ENCODE results near the gene ANKS1A.

Gene ANKS1A

DNA sequence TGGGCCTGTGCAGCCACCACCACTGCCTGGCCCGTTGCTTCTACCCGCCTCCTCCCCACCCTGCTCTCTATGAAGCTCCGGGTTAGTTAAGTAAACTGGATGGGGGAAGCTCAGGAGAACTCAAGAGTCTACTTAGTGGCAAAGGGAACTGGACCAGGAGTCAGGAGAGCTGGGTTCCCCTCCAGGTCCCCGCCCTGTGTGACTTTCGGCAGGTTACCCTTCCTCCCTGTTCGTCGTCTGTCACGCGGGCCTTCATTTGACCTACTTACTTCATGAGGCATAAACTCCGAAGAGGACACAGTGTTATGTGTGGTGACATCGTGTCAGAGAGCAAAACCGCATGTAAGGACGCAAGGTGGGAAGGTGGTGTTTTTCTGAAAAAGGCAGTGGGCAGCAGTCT, 176.8 kb downstream of the ANKS1A start:
- Histone ChIP-seq H3K4me2 (ENCODE audit: low read length) (no peak overlapping the region), H3K27ac (ENCODE audit: low read depth, low read length) (no peak overlapping the region), H3K4me3 (ENCODE audit: low read length) (no peak overlapping the region), H3K79me2 (ENCODE audit: control insufficient read depth, low read length) (no peaks in the 10 kb centered on the region), H3K4me1 (ENCODE audit: control insufficient read depth, low read length) (no peaks in the 10 kb centered on the region), H4K20me1 (ENCODE audit: control insufficient read depth, insufficient read depth, low read depth, low read length) (no peaks in the 10 kb centered on the region), H3K27me3 (ENCODE audit: control insufficient read depth, low read length) (no peaks in the 10 kb centered on the region), H3K9me2 (replicated peaks; ENCODE audit: control insufficient read depth, low read length) (no peaks in the 10 kb centered on the region), H3K36me3 (ENCODE audit: control insufficient read depth, low read length) (no peaks in the 10 kb centered on the region), H3F3A (ENCODE audit: control insufficient read depth, insufficient read depth) (no peaks in the 10 kb centered on the region), H3K9me3 (ENCODE audit: control insufficient read depth, insufficient read depth, low read length) (no peaks in the 10 kb centered on the region)
- TF ChIP-seq CTCF (IDR thresholded peaks at IDR 0.05; ENCODE audit: low read depth, low read length, poor library complexity, severe bottlenecking), result no peak
- TF ChIP-seq EZH2phosphoT487 (IDR thresholded peaks at IDR 0.05; ENCODE audit: borderline replicate concordance, low read length), result no peak

- no peaks in the 10 kb centered on the region for H3K9me2 ChIP-seq (replicated peaks; ENCODE audit: control insufficient read depth, low read length)
- H3K27me3 ChIP-seq (ENCODE audit: control insufficient read depth, low read length), result no peaks in the 10 kb centered on the region
- no peaks in the 10 kb centered on the region for H3K36me3 ChIP-seq (ENCODE audit: control insufficient read depth, low read length)
- no peaks in the 10 kb centered on the region for H3K9me3 ChIP-seq (ENCODE audit: control insufficient read depth, insufficient read depth, low read length)
- no peak for TF ChIP-seq EZH2phosphoT487 (IDR thresholded peaks at IDR 0.05; ENCODE audit: borderline replicate concordance, low read length)
- no peak for TF ChIP-seq CTCF (IDR thresholded peaks at IDR 0.05; ENCODE audit: low read depth, low read length, poor library complexity, severe bottlenecking)
- no peak overlapping the region for H3K4me3 ChIP-seq (ENCODE audit: low read length)
- no peaks in the 10 kb centered on the region for H3F3A ChIP-seq (ENCODE audit: control insufficient read depth, insufficient read depth)
- H3K27ac ChIP-seq (ENCODE audit: low read depth, low read length), result no peak overlapping the region
- H3K79me2 ChIP-seq (ENCODE audit: control insufficient read depth, low read length), result no peaks in the 10 kb centered on the region
- H4K20me1 ChIP-seq (ENCODE audit: control insufficient read depth, insufficient read depth, low read depth, low read length), result no peaks in the 10 kb centered on the region
- H3K4me2 ChIP-seq (ENCODE audit: low read length), result no peak overlapping the region
- H3K4me1 ChIP-seq (ENCODE audit: control insufficient read depth, low read length), result no peaks in the 10 kb centered on the region
Measured at GRCh38 chr6:35067234-35067633, 178.2 kb downstream of the ANKS1A start.

DNA sequence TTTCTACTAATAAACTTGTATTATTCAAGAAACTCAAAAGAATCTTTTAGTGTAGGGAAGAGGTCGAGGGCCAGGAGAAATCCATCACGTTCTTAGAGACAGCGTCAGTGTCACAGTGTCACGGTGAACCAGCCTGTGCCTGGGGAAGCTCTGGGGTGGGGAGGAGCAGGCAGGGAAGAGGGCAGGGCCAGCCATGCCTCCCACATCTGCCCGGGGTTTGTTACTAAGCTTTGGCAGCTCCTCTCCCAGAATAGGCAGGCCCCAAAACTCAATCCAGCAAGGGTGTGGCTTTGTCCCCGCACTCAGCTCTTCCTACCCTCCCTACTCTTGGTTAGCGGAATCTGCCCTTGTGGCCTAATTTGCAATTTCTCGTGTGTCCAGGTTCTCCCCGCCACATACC, 179.2 kb downstream of the ANKS1A start:
- no peaks in the 10 kb centered on the region for H3K36me3 ChIP-seq (ENCODE audit: control insufficient read depth, low read length)

More for the DNA sequence above, 179.2 kb downstream of the ANKS1A start:
- Histone ChIP-seq H3K27me3 (ENCODE audit: control insufficient read depth, low read length) (no peaks in the 10 kb centered on the region), H3K79me2 (ENCODE audit: control insufficient read depth, low read length) (no peaks in the 10 kb centered on the region), H3K9me3 (ENCODE audit: control insufficient read depth, insufficient read depth, low read length) (no peaks in the 10 kb centered on the region), H3K4me1 (ENCODE audit: control insufficient read depth, low read length) (no peaks in the 10 kb centered on the region), H3K4me2 (ENCODE audit: low read length) (no peak overlapping the region), H4K20me1 (ENCODE audit: control insufficient read depth, insufficient read depth, low read depth, low read length) (no peaks in the 10 kb centered on the region), H3K9me2 (replicated peaks; ENCODE audit: control insufficient read depth, low read length) (no peaks in the 10 kb centered on the region), H3K27ac (ENCODE audit: low read depth, low read length) (no peak overlapping the region), H3K4me3 (ENCODE audit: low read length) (no peak overlapping the region), H3F3A (ENCODE audit: control insufficient read depth, insufficient read depth) (no peaks in the 10 kb centered on the region)
- TF ChIP-seq CTCF (IDR thresholded peaks at IDR 0.05; ENCODE audit: low read depth, low read length, poor library complexity, severe bottlenecking), result no peak
- TF ChIP-seq EZH2phosphoT487 (IDR thresholded peaks at IDR 0.05; ENCODE audit: borderline replicate concordance, low read length), result no peak
